Astrocyte (in vitro differentiated cells and primary cell): Measurements from ENCODE around the gene ACTL7A.

Source experiments
- CTCF ChIP-seq: IDR thresholded peaks from 2 replicates; pipeline ENCODE4 v1.5.1; 2011; ENCODE audit warnings: low read depth, mild to moderate bottlenecking, inconsistent platforms, low read length, moderate library complexity; ENCODE audit not compliant: insufficient read depth
- EZH2 ChIP-seq: IDR thresholded peaks from 2 replicates; pipeline ENCODE4 v1.6.1; 2012; ENCODE audit warnings: mild to moderate bottlenecking, low read length, inconsistent platforms; ENCODE audit not compliant: insufficient read depth

- no peak for TF ChIP-seq EZH2
- no peak for TF ChIP-seq CTCF
Measured at GRCh38 chr9:108860764-108861163, 1.3 kb upstream of the ACTL7A start.
